Kidney epithelial cell (primary cell): ENCODE data around the gene LRRC27. TPM values are rescaled to one million over a fixed set of nuclear protein-coding genes. Genes with fewer than 3 reads are reported as not detected.
"Not testable (repeated sequence)": the region's sequence is repeated elsewhere in the genome, so short reads cannot be mapped to it uniquely, and the experiment has no call there.

Source experiments
- DNase-seq: peaks from one replicate; pipeline ENCODE4 v3.0.0-alpha.2; 2010; ENCODE audit warnings: low read depth
- H3K27me3 ChIP-seq: 2 replicates; pipeline ENCODE4 v1.6.0; 2011; ENCODE audit warnings: low read length; ENCODE audit not compliant: control insufficient read depth, insufficient read depth
- H3K36me3 ChIP-seq: 2 replicates; pipeline ENCODE4 v1.5.1; 2011; ENCODE audit warnings: low read length; ENCODE audit not compliant: control insufficient read depth, insufficient read depth
- H3K4me3 ChIP-seq: 2 replicates; pipeline ENCODE4 v1.5.1; 2011; ENCODE audit warnings: low read depth, mild to moderate bottlenecking, control low read depth, low read length
- CTCF ChIP-seq: IDR thresholded peaks from 2 replicates; pipeline ENCODE4 v1.5.1; 2011; ENCODE audit warnings: mild to moderate bottlenecking, moderate library complexity, low read length, control low read depth, inconsistent platforms; ENCODE audit not compliant: insufficient read depth, poor library complexity, severe bottlenecking
- total RNA-seq: library from RNA; depleted of rRNA; stranded (reverse); fragments of >200 nt; gene quantifications from 2 replicates; pipeline ENCODE4 v1.2.3, GENCODE V29; 2015

The LRRC27 gene
- total RNA-seq, 1 donor from 2014 or later, result 13.3 TPM

GRCh38 chr10:132385389-132385667 lies 53.3 kb downstream of the LRRC27 start:
- Histone ChIP-seq H3K27me3 (peaks cover 12% of the 10 kb centered on the region), H3K4me3 (no peak overlapping the region), H3K36me3 (no peaks in the 10 kb centered on the region)
- no peak for TF ChIP-seq CTCF
- no peak for DNase-seq

DNA sequence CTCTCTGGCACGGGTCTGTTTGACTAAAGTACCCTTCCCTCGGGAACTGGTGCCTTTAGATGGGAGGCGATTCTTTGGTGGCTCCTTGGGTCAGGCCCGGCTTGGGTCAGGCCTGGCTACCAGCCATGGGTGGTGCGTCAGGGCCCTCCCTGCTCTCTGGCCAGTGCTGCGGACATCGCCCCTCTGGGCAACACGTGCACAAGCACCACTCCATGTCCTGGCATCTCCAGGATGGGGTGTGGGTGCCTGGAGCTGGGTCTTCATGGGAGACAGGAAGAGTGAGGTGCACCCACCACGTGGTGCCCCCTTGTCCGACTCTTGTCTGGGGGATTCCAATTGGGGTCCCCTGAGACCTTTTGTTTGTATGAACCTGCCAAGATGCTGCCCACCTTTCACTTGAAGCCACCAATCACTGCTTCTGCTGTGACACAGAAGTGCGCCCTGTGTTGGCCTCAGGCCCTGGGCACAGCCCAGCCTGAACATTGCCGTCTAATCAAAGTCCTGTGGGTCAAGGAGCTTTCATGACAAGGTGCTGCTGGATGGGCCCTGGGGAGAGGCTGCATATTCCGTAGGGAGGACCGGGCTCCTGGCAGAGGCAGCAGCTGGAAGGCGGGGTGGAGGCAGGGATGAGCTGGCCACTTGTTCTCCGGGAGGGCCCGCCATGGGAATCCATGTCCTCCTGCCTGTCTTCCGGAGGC lies 53.9 kb downstream of the LRRC27 start:
- no peak for TF ChIP-seq CTCF

GRCh38 chr10:132386419-132386831 lies 54.4 kb downstream of the LRRC27 start:
- no peak for TF ChIP-seq CTCF
- Histone ChIP-seq H3K27me3 (peaks cover 12% of the 10 kb centered on the region), H3K36me3 (no peaks in the 10 kb centered on the region), H3K4me3 (no peak overlapping the region)
- DNase-seq, result no peak

More for the DNA sequence above, 53.9 kb downstream of the LRRC27 start:
- DNase-seq, result no peak
- Histone ChIP-seq H3K4me3 (no peak overlapping the region), H3K27me3 (peaks cover 12% of the 10 kb centered on the region), H3K36me3 (no peaks in the 10 kb centered on the region)

GRCh38 chr10:132386896-132387295 lies 54.9 kb downstream of the LRRC27 start:
- DNase-seq, H3K36me3 ChIP-seq, H3K4me3 ChIP-seq: not testable (repeated sequence)
- peaks cover 12% of the 10 kb centered on the region for H3K27me3 ChIP-seq

GRCh38 chr10:132387764-132388210 lies 55.8 kb downstream of the LRRC27 start:
- H3K27me3 ChIP-seq, result peaks cover 12% of the 10 kb centered on the region
- H3K4me3 ChIP-seq, result no peak overlapping the region
- no peak for DNase-seq
- H3K36me3 ChIP-seq, result no peaks in the 10 kb centered on the region
- peak; percentile 59 for TF ChIP-seq CTCF

- no peak for TF ChIP-seq CTCF
- no peak for DNase-seq
- Histone ChIP-seq H3K27me3 (peaks cover 12% of the 10 kb centered on the region), H3K36me3 (no peaks in the 10 kb centered on the region), H3K4me3 (no peak overlapping the region)
These were observed 57.0 kb downstream of the LRRC27 start for GRCh38 chr10:132388891-132389432.
